Measurements from ENCODE around the gene RUNX3.
A peak's percentile ranks its signal among the peaks of the same experiment; 100 is the strongest.

RUNX3 gene

DNA sequence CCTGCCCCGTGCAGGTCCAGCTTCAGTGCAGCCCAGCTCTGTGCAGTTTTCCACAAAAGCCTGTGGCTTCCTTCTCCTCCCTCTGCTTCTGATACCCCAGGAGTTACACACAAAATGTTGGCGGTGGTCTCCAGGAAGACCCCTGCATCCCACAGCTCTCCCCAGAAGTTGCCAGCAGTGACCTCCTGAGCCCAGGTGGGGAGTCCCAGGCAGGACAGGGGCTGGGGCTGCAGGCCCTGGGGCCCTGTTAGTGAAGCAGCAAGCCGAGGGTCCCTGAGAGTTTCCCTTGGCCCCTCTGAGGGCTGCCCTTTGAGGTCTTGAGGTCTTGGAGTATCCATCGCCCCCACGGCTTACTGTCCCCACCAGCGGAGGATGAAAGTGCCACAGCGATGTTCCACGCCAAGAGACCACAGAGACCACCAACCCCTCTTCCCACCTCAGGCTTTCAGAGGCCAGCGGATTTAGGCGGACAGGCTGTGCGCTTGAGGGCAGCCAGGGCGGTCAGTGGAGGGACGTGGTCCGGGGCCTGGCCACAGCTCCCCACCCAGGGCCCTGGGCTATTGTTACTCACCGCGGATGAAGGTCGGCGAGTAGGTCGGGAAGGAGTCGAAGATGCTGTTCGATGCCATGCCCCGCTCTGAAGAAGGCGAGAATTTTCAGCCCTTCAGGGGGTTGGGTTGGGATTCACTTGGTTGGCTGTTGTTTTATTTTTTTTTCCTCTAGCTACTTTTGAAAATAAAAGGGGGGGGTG lies 34.0 kb upstream of the RUNX3 start:
- no peak for DNase-seq (ENCODE audit: low read depth, low spot score)
- no peak overlapping the region for H3K27ac ChIP-seq

DNA sequence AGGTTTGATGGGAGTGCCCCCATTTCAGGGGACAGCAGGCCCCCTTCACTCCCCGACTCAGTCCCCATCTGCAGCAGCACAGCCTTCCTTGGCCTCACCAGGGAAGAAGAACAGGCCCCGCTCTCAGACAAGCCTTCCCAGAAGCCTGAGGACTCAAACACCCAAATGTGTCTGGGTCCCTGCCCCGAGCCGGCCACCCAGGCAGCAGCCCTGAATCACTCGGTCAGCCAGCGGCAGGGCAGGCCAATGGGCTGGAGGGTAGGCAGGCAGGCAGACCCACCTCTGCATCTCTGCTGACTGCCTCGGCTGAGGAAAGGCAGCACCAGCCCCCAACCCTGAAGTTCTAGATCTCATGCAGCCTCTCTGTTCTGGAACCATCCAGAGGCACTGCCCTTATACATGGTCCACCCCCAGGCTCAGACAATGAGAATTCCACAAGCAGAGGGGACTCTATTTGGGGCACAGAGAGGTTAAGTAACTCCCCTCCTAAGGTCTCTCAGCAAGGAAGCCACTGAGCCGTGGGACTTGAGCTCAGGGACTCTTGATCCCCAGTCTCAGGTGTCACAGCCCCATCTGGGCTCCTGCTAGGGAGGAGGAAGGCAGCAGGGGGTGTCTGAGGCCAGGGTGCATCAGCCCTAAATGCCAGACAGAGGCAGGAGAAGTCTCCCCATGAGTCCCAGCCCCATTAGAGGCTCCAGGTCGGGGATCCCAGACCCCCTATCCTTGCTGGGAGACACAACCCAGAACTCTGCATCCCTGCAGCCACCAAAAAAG lies 33.2 kb upstream of the RUNX3 start:
- no peak for DNase-seq (ENCODE audit: low read depth, low spot score)
- H3K27ac ChIP-seq: no peak overlapping the region

DNA sequence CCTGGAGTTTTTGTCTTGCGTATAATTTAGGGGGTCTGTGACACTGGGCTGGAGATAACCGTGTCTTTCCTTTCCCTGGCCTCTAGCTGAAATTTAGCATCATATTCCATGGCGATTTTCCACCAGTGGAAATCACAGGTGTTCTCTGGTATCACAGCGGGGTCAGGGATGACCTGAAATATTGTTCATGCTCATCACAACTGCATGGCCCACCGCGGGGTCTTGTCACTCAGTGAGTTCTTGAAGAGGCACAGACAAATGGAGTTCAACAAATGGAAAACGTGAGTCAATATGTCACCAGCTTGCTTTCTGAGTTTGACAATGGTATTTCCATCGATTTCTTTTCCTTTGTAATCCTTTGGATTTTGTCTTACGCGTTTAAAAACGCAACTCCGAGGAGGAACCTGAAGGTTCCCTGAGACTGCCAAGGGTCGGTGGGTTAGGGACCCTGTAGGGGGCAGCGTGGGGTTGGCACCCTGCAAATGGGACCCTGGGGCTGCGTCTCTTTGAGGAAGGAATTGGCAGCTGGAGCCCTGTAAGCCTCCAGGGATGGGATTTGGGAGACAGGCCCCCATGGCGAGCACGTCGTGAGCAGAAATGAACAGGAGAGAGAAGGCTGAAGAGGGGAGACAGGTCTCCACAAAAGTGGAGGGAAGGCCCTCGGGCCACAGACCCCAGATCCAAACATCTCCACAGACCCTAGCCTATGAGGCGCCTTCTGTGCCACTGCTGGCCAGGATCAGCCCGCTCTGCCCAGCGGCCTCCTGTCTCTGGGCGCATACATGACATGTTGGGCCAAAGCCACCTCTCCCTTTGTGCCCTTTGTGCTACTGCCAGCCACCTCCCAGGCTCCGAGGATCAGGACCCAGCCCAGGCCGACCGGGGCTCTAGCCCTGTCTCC lies 32.1 kb upstream of the RUNX3 start:
- DNase-seq (ENCODE audit: low read depth, low spot score): no peak

DNA sequence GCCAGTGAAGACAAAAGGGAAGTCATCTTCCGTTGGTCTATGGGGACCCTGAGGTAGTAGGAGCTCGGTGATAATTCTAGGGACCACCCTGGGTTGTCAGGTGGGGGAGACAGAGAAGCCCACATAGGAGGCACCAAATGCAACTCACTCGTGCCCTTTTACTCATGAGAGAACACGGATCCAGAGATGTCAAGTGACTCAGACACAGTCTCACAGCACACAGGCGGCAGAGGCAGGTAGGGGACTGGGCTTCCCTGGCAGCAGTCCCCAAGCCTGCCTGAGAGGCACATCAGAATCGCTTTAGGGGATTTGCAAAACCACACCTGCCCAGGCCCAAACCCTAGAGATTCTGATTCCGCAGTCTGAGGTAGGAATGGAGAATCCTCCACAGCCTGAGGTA lies 31.3 kb upstream of the RUNX3 start:
- no peak for DNase-seq (ENCODE audit: low read depth, low spot score)
- H3K27ac ChIP-seq: no peak overlapping the region

More for the DNA sequence above, 32.1 kb upstream of the RUNX3 start:
- H3K27ac ChIP-seq: no peak overlapping the region

DNA sequence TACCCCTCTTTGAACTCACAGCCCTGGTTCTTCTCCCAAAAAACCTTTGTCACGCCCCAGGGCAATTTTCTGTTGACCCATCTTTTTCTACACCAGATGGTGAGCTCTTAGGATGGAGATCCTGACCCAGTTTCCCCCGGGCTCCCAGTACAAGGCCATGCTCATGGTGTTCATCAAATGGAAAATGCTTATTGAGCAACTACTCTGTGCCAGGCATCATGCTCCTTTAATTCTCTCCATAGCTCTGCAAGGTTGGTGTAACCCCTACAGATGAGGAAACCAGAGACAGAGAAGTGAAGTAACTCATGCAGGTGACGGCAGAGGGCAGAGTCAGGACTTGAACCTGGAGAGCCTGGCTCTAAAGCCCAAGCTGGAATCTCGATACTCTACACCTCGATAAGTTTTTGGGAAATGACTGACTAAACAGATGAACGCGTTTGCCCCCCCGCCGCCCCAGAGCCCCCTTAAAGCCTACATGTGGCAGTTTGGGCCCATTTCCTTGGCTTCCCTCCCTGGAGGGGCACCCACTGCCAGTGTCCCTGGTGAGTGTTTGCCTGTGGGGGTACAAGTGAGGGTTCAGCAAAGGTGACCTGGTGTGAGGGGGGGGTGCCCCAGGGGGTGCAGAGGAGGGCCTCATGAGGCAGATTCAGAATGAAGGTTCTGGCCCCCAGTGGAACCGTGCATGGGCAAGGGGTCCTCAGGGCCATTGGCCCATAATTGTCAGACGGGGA lies 30.2 kb upstream of the RUNX3 start:
- DNase-seq (ENCODE audit: low read depth, low spot score): no peak
- no peak overlapping the region for H3K27ac ChIP-seq

DNA sequence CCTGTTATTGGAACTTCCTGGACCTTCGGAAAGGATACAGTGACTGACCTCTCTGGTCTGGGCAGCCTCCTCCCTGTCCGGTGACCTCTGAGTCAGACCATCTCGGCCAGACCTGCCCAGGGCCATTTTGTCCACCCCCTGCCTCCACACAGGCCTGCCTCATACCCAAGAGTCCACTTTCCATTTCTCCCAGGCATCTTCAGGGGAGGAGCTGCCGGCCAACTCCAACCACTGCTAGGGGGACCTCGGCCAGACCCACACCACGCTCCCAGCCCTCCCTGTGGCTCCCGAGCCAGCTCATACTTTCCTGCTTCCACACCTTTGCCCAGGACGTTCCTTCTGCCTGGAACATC lies 29.5 kb upstream of the RUNX3 start:
- no peak for DNase-seq (ENCODE audit: low read depth, low spot score)
- no peak overlapping the region for H3K27ac ChIP-seq

DNA sequence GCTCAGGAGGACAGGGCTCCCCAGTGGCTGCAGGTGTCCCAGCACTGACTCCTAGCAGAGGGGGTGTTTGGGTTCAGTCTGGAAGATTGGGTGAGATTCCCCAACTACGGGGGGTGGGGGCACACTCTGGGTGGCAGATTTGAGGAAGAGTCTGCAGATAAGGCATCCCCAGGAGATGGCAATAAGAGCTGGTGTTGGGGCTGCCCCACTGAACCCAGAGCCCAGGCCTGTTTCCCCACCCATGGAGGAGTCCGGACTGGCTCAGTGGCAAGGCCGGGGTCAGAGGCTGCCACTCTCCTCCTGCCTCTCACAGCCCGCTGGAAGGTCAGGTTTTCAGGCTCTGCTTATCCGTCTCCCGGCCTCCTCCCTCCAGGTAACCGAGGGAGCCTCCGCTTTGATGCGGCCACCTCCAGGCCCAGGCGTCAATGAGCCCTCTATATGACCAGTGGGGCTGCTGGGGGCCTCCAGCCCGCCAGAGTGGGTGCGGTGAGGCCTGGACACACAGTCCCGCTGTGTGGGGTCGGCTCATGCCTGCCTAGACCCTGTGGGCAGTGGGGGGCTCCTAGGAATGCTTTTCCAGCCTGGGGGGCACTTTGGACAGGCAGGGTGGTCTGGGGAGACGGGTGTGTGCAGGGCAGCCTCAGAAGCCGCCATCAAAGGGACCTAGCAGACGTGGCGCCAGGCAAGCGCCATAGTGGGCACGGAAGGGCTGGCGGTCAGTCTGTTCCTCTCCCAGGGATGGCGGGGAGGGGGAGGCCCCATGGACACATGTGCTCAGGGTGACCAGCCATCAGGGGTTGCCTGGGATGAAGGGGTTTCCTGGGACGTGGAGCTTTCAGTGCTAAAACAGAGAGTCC lies 28.9 kb upstream of the RUNX3 start:
- no peak for DNase-seq (ENCODE audit: low read depth, low spot score)
- no peak overlapping the region for H3K27ac ChIP-seq

DNA sequence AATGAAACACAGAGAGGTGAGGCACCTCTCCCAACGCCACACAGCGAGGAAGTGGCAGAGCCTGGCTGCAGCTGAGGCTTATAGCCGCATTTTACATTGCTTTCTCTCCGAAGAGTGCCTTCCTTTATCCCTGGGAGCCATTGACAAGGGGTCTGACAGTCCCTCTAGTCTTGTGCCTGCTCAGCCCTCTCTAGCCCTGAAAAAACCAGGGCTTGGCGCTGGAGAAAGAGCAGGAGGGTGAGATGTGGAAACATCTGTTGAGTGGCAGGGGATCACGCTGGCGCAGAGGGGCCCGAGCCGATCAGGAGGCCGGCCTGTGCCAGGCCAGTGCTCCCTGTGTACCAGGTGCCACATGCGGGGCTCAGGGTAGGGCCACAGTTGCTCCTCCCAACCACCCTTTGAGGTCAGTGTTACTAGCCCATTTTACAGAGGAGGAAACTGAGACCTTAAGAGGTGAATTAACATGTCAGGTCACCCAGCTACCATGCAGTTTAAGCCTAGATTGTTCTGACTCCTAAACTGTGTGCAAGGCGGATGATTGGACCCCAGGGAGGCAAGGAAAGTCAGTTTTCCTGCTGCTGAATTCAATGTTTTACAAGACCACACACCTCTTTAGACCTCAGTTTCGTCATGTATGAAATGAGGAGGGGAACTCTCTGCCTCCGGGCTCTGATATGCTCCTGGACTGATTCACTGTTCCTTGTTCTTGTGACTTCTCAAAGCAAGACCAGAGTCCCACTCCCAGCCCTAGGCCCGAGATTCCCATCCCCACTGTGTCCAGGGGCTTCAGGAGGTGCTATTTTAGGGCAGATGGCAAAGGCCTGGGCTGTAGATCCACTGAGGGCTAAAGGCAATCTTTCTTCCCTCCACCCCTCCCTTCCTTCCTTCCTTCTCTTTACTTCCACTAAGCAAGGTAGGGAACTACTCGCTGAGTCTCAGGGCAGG lies 28.0 kb upstream of the RUNX3 start:
- no peak for DNase-seq (ENCODE audit: low read depth, low spot score)
- H3K27ac ChIP-seq: no peak overlapping the region

DNA sequence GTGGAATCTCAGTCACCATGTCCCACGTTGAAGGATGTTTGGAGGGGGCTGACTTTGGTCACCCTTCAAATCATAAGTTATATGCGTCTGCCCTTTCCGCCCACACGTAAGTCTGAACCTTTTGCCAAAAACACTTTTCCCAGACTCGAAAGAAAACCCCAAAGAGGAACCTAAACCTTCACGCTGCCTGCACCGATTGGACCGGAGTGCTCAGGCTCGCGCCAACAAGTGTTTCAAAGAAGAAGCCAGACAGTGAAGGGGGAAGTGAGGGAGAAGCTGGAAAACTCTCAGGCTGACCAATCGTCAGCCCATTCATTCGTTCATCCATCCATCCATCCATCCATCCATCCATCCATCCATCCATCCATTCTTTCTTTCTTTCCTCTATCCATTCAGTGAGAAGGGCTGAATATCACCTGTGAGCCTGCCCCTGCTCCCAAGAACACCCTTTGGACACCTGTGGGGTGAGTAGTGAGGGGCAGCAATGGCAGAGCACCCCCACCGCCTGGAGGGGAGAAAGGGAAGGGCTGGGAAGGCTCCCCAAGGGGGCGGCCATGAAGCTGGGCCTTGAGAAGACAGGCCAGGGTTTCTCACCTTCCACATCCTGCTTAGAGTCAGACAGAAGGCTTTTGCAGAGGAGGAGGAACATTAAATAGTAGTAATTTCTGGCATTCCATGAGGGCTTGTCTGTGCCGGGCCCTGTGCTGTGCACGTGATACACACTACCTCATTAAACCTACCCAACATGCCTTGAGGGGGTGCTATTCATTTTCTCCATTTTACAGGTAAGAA lies 27.1 kb upstream of the RUNX3 start:
- DNase-seq (ENCODE audit: low read depth, low spot score): no peak
- H3K27ac ChIP-seq: no peak overlapping the region

DNA sequence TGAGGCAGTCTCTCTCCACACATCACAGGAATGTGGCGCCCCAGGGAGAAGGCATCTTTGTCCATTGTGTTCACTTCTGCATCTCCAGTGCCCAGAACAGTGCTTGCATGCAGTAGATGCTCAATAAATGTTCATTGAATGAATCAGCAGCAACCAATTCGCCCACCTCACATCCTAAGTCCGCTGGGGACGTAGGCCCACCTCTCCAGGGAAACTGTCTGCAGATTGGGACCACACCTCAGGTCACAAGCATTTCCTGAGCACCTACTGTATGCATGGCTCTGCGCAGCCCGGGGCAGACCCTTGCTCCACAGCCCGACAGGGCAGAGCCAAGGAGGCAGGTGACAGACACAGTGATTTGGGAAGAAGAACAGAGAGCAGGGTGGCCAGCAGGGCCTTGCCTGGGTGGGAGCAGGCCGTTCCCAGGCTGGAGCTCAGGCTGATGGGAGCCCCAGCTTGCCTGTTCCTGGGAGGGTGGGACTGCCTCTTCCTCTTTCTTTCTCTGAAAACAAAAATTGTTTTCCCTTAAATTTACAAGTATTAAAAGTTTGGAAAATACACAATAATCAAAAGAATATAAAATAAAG lies 25.8 kb upstream of the RUNX3 start:
- peak overlapping the region; percentile 42 for H3K27ac ChIP-seq
- DNase-seq (ENCODE audit: low read depth, low spot score): no peak

DNA sequence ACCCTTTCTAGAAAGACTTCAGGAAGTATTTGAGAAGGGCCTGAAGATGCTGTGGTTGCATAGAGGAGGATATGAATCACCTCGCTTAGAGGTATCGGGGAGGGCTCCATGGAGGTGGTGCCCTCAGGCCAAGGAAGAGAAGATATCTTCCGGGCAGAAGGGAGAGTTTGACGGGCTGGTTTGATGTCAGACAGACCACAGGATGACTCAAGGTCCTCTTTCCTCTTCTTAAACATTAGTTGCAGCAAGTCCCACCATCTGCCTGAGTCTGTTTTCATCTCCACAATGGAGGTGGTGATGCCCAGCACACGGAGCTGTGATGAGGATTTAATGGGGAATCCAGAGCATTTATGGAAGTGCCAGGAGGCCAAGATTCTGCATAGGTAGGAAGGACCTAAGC lies 25.1 kb upstream of the RUNX3 start:
- peak; percentile 65 for DNase-seq (ENCODE audit: low read depth, low spot score)
- peak overlapping the region; percentile 42 for H3K27ac ChIP-seq

DNA sequence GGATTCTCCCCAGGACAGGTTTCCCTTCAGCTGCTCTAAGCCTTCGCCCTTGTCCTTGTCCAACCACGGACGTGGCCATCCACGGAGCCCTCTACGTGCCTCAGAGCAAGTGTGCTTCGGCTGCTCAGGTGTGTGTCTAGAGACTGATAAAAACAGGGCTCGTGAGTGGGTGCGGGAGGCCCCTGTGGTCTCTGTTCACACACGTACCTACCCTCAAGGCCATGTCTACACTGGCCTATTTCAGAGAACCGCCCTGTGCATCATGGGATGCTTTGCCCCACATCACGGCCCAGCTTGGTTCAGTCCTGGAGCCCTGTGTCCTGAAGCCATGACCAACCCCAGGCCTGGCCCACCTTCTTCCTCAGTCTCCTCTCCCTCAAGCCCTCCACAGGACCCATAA lies 24.6 kb upstream of the RUNX3 start:
- DNase-seq (ENCODE audit: low read depth, low spot score): no peak
- peak overlapping the region; percentile 42 for H3K27ac ChIP-seq

DNA sequence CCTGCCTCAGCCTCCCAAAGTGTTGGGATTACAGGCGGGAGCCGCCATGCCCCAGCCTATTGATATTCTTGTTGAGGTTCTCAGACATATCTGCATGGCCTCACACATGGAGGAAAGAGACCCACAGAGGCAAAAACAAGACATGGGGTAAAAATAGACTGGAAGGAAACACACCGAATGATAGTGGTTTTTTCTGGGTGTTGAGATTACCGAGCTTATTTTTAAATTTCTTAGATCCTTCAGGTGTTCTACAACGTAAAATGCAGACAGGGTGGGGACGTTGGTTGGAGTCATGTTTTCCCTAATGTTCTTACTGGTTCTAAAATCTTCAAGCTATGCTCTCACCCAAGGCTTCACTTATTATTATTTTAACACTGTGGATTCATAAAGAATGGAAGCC lies 23.9 kb upstream of the RUNX3 start:
- no peak overlapping the region for H3K27ac ChIP-seq
- DNase-seq (ENCODE audit: low read depth, low spot score): no peak

DNA sequence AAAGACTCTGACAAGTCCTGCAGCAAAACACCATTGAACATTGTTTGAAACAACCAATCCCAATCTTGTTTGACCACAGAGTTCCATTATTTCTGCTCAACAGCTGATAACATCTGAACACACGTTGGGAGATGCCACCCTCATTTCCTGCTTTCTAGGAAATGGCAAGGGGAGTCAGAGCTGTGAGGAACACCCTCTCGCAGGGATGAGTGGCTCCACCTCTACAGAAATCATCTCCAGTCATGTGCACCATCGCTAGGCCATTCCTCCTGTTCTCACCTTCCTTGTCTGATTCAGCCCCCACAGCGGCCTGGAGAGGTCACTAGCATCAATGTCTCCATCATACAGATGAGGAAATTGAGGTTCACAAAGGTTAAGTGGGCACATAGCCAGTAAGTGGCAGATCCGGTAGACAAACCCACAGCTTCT lies 22.4 kb upstream of the RUNX3 start:
- no peak for DNase-seq (ENCODE audit: low read depth, low spot score)

DNA sequence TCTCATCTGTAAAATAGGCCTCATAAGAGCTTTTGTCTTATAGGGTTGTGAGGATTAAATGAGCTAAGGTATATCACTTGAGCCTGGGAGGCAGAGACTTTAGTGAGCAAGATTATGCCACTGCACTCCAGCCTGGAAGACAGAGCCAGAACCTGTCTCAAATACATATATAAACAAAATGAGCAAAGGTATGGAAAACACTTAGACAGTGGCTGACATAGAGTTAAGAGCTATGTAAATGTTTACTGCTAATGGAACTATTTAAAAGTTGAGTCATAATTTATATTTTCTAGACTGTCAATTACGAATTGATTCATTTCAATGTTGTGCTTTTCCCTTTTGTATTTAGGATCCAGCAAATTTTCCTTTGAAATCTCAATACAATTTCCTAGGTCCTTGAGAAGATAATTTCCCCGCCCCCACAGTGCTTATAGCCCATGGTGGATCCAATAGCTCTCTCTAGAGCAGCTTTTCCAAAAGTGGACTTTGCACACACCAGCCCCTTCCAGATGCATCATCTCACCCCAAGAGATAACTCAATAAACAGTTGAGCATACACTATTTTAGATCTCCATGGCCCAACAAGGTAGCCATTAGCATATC lies 21.8 kb upstream of the RUNX3 start:
- no peak for DNase-seq (ENCODE audit: low read depth, low spot score)
- peak overlapping the region; percentile 17 for H3K27ac ChIP-seq

More for the DNA sequence above, 22.4 kb upstream of the RUNX3 start:
- peak overlapping the region; percentile 17 for H3K27ac ChIP-seq

DNA sequence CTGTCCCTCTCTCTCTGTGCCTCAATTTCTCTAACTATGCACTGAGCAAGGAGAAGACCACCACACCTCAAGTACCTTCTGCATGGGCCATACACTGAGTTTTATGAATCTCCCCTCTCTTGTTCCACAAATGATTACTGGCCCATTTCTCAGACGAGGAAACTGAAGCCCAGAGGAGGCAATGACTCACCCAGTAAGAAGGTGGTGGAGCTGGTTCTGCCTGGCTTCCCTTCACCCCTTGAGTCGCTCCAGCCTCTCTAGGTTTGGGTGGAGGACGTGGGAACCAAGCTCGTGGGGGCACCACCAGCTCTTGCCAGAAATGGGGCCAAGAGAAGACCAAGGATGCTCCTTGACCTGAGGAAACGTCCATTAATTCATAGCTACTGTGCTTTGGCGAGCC lies 21.3 kb upstream of the RUNX3 start:
- no peak for DNase-seq (ENCODE audit: low read depth, low spot score)
- H3K27ac ChIP-seq: no peak overlapping the region

All from epithelial cell of prostate (primary cell).